T-helper 2 cell treated with Interferon-gamma antibody and Interleukin-4, amounts not matched to agents 5 μg/mL and 100 μg/mL, for 36 hours (primary cell): ENCODE measurements around the gene SRPK2.
"Not testable (repeated sequence)": the region's sequence is repeated elsewhere in the genome, so short reads cannot be mapped to it uniquely, and the experiment has no call there.

Experiments
- DNase-seq: peaks from one replicate; pipeline ENCODE4 v3.0.0; 2021; ENCODE audit warnings: low spot score
- H3K27ac Mint-ChIP-seq: one replicate; pipeline ENCODE4 v1.8.0; 2021; ENCODE audit warnings: mild to moderate bottlenecking, mixed read lengths
- H3K27me3 Mint-ChIP-seq: one replicate; pipeline ENCODE4 v1.8.0; 2021; ENCODE audit warnings: low read depth, mixed read lengths
- H3K36me3 Mint-ChIP-seq: one replicate; pipeline ENCODE4 v1.8.0; 2021; ENCODE audit warnings: low read depth, mixed read lengths
- H3K4me1 Mint-ChIP-seq: one replicate; pipeline ENCODE4 v1.8.0; 2021; ENCODE audit warnings: low read depth, mixed read lengths
- H3K4me3 Mint-ChIP-seq: one replicate; pipeline ENCODE4 v1.8.0; 2022; ENCODE audit warnings: mild to moderate bottlenecking, moderate library complexity, mixed read lengths
- H3K9me3 Mint-ChIP-seq: one replicate; pipeline ENCODE4 v1.8.0; 2021; ENCODE audit warnings: mixed read lengths

SRPK2 gene

DNA sequence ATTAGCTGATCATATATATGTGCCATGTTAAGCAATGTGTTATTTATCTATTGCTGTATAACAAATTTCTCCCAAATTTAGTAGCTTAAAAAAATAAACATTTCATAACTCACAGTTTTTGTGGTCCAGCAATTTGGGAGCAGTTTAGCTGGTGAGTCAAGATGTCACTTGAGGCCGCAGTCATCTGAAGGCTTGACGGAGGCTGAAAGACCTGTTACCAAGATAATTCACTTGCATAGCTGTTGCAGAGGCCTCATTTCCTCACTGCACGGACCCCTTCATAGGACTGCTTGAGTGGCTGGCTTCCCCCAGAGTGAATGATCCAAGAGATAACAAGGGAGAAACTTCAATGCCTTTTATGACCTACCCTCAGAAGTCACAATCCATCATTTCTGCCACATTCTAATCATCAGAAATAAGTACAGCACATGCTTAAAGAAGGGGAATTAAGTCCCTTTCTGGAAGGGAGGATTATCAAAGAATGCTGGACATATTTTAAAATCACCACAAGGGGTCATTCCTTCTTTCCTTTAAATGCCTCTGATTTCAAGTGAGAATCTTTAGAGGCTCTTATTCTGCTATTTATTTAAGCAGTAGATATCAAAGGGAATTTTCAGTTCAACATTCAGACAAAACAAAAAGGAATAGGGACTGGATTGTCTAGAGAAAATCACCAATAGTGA, 10.5 kb upstream of the SRPK2 start:
- Mint-ChIP-seq H3K36me3 (no peaks in the 10 kb centered on the region), H3K4me1 (peaks cover 4% of the 10 kb centered on the region), H3K9me3 (no peaks in the 10 kb centered on the region), H3K27me3 (no peaks in the 10 kb centered on the region), H3K4me3 (no peak overlapping the region), H3K27ac (no peak overlapping the region)
- no peak for DNase-seq

- H3K4me3 Mint-ChIP-seq, result no peak overlapping the region
- no peaks in the 10 kb centered on the region for H3K9me3 Mint-ChIP-seq
- no peak for DNase-seq
- H3K36me3 Mint-ChIP-seq, result no peaks in the 10 kb centered on the region
- H3K4me1 Mint-ChIP-seq, result peaks cover 6% of the 10 kb centered on the region
- no peak overlapping the region for H3K27ac Mint-ChIP-seq
- no peaks in the 10 kb centered on the region for H3K27me3 Mint-ChIP-seq
Observed at GRCh38 chr7:105396566-105396965, 7.8 kb upstream of the SRPK2 start.

GRCh38 chr7:105391429-105391828, 2.7 kb upstream of the SRPK2 start:
- DNase-seq, result no peak
- Mint-ChIP-seq H3K36me3 (no peaks in the 10 kb centered on the region), H3K9me3 (no peaks in the 10 kb centered on the region), H3K4me3 (no peak overlapping the region), H3K27ac (no peak overlapping the region), H3K27me3 (peaks cover 2% of the 10 kb centered on the region), H3K4me1 (peaks cover 19% of the 10 kb centered on the region)

GRCh38 chr7:105389889-105390288, 1.2 kb upstream of the SRPK2 start:
- peak overlapping the region; percentile 98 for H3K4me3 Mint-ChIP-seq

GRCh38 chr7:105389088-105389650, 448 bp upstream of the SRPK2 start:
- Mint-ChIP-seq H3K9me3 (no peaks in the 10 kb centered on the region), H3K4me1 (peaks cover 22% of the 10 kb centered on the region), H3K27me3 (peaks cover 2% of the 10 kb centered on the region), H3K4me3 (peak overlapping the region; percentile 98), H3K36me3 (peaks cover 7% of the 10 kb centered on the region), H3K27ac (peak overlapping the region; percentile 95)
- DNase-seq, result peak; percentile 22

More at GRCh38 chr7:105389889-105390288, 1.2 kb upstream of the SRPK2 start:
- peak overlapping the region; percentile 8 for H3K27ac Mint-ChIP-seq
- H3K27me3 Mint-ChIP-seq, result peaks cover 2% of the 10 kb centered on the region
- H3K36me3 Mint-ChIP-seq, result peaks cover 4% of the 10 kb centered on the region
- peaks cover 19% of the 10 kb centered on the region for H3K4me1 Mint-ChIP-seq
- H3K9me3 Mint-ChIP-seq, result no peaks in the 10 kb centered on the region
- no peak for DNase-seq

- H3K27ac Mint-ChIP-seq, result peak overlapping the region; percentile 84
- peak; percentile 40 for DNase-seq
- peak overlapping the region; percentile 91 for H3K4me3 Mint-ChIP-seq
- peaks cover 2% of the 10 kb centered on the region for H3K27me3 Mint-ChIP-seq
- H3K4me1 Mint-ChIP-seq, result peaks cover 21% of the 10 kb centered on the region
- no peaks in the 10 kb centered on the region for H3K9me3 Mint-ChIP-seq
- H3K36me3 Mint-ChIP-seq, result peaks cover 7% of the 10 kb centered on the region
Observed at GRCh38 chr7:105387508-105388355, 989 bp downstream of the SRPK2 start.

DNA sequence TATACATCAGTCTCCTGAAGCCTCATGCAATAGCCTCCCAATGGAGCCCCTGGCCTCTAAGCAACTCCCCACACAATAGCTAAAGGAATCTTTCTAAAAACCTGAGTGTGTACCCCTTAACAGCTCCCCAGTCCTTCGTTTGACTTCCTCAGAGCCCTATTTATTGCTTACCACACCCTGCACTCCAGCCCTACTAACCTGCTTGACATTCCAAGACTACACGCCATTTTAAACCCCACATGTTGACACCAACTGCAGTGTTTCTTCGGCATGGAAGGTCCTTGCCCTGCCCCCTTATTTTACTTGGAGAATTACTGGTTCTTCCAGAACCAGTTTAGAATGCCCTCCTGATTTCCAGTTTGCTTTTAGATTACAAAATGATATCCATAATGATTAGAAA, 10.8 kb downstream of the SRPK2 start:
- no peak overlapping the region for H3K4me3 Mint-ChIP-seq
- no peak for DNase-seq
- no peaks in the 10 kb centered on the region for H3K9me3 Mint-ChIP-seq
- peaks cover 2% of the 10 kb centered on the region for H3K36me3 Mint-ChIP-seq
- peaks cover 11% of the 10 kb centered on the region for H3K4me1 Mint-ChIP-seq
- no peak overlapping the region for H3K27ac Mint-ChIP-seq
- H3K27me3 Mint-ChIP-seq, result no peaks in the 10 kb centered on the region

DNA sequence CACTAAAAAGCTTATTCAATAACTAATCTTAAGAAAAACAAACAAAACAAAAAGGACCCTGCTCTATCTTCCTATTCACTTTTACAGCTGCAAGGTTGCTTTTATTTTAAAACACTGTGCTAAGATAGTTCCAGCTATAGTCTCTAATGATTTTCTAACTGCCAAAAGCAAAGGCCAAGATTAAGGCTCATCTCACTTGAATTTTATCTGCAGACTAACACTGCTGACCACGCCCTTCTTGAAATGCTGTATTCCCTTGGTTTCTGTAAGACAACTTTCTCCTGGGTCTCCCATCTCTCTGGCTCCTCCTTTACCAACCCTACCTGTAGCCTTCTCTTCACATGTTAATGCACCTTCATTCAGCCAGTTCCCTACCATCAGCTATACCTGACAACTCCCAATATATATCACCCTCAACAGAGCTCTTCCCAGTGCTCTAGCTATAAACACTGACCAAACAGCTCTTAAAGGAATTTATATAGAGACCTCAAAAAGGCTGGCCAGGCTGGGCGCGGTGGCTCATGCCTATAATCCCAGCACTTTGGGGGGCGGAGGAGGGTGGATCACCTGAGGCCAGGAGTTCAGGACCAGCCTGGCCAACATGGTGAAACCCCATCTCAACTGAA, 11.7 kb downstream of the SRPK2 start:
- Mint-ChIP-seq H3K9me3 (no peaks in the 10 kb centered on the region), H3K4me1 (peaks cover 11% of the 10 kb centered on the region), H3K27me3 (no peaks in the 10 kb centered on the region), H3K36me3 (peaks cover 2% of the 10 kb centered on the region), H3K4me3 (no peak overlapping the region), H3K27ac (no peak overlapping the region)
- DNase-seq, result no peak

GRCh38 chr7:105369944-105370343, 18.8 kb downstream of the SRPK2 start:
- H3K4me1 Mint-ChIP-seq, result peaks cover 7% of the 10 kb centered on the region
- no peak overlapping the region for H3K27ac Mint-ChIP-seq
- no peak overlapping the region for H3K4me3 Mint-ChIP-seq
- H3K27me3 Mint-ChIP-seq, result no peaks in the 10 kb centered on the region
- H3K36me3 Mint-ChIP-seq, result peaks cover 5% of the 10 kb centered on the region
- H3K9me3 Mint-ChIP-seq, result no peaks in the 10 kb centered on the region
- no peak for DNase-seq

DNA sequence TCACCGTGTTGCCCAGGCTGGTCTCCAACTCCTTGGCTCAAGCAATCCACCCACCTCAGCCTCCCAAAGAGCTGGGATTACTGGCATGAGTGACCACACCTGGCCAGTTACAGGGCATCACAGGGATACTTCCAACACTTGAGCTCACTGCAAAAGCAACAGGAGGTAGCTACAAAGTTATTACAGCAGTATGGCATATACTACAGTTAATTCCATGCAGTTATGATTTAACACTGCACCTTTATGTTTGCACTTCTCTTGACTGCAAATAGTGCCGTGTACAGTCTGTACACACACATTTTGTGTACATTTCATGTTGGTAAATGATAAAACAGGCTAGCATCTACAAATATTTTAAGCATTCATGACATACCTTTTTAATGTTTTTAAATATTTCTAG, 21.3 kb downstream of the SRPK2 start:
- no peak overlapping the region for H3K27ac Mint-ChIP-seq
- H3K4me1 Mint-ChIP-seq, result peaks cover 8% of the 10 kb centered on the region
- DNase-seq, result no peak
- H3K27me3 Mint-ChIP-seq, result no peaks in the 10 kb centered on the region
- peaks cover 4% of the 10 kb centered on the region for H3K9me3 Mint-ChIP-seq
- no peak overlapping the region for H3K4me3 Mint-ChIP-seq
- peaks cover 14% of the 10 kb centered on the region for H3K36me3 Mint-ChIP-seq

DNA sequence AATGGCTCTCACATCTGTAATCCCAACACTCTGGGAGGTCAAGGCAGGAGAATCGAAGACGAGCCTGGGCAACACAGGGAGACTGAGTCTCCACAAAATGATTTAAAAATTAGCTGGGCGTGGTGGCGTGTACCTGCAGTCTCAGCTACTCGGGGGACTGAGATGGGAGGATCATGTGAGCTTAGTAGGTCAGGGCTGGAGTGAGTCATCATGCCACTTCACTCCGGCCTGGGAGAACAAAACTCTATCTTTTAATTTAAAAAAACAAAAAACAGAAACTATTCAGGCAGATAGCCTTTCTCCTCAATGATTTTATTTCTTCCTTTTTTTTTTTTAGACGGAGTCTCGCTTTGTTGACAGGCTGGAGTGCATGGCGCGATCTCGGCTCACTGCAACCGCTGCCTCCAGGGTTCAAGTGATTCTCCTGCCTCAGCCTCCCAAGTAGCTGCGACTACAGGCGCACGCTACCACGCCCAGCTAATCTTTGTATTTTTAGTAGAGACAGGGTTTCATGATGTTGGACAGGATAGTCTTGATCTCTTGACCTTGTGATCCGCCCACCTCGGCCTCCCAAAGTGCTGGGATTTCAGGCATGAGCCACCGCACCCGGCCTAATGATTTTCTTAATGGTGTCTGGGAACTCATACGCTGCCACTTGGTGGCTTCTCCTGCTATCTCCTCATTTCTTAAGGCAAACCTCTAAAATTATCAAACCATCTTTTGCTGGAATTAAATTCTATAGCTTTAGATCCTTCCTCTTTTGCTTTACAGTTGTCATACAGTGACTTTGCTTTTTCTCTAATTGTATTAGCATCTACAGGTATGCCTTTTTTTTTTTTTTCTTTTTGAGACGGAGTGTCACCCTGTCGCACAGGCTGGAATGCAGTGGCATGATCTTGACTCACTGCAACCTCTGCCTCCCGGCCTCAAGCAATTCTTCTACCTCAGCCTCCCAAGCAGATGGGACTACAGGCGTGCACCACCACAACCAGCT, 22.9 kb downstream of the SRPK2 start:
- Mint-ChIP-seq H3K27ac (no peak overlapping the region), H3K9me3 (peaks cover 11% of the 10 kb centered on the region), H3K4me1 (peaks cover 15% of the 10 kb centered on the region), H3K4me3 (no peak overlapping the region), H3K36me3 (peaks cover 28% of the 10 kb centered on the region), H3K27me3 (no peaks in the 10 kb centered on the region)
- DNase-seq, result no peak

DNA sequence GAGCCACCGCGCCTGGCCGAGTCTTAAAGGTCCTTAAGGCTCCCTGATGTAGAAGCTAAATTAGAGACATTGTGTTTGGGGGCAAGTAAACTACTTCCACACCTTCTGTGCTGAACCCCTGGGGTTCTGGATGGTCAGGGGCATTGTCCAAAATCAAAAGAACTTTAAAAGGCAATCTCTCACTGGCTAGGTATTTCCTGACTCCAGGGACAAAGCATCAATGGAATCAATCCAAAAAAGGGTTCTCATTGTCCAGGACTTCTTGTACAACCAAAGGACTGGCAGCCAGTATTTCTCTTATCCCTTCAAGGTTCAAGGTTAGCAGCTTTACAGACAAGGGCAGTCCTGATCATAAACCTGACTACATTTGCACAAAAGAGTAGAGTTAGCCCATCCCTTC, 24.0 kb downstream of the SRPK2 start:
- DNase-seq, result no peak
- Mint-ChIP-seq H3K27ac (no peak overlapping the region), H3K27me3 (no peaks in the 10 kb centered on the region), H3K36me3 (peaks cover 37% of the 10 kb centered on the region), H3K9me3 (peaks cover 11% of the 10 kb centered on the region), H3K4me3 (no peak overlapping the region), H3K4me1 (peaks cover 17% of the 10 kb centered on the region)

DNA sequence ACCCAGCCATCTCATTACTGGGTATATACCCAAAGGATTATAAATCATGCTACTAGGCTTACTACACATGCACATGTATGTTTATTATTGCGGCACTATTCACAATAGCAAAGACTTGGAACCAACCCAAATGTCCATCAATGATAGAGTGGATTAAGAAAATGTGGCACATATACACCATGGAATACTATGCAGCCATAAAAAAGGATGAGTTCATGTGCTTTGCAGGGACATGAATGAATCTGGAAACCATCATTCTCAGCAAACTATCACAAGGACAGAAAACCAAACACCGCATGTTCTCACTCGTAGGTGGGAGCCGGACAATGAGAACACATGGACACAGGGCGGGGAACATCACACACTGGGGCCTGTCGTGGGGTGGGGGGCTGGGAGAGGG, 25.1 kb downstream of the SRPK2 start:
- not testable (repeated sequence) for DNase-seq, H3K27ac Mint-ChIP-seq, H3K27me3 Mint-ChIP-seq, H3K4me3 Mint-ChIP-seq
- peaks cover 37% of the 10 kb centered on the region for H3K36me3 Mint-ChIP-seq
- peaks cover 18% of the 10 kb centered on the region for H3K4me1 Mint-ChIP-seq
- peaks cover 11% of the 10 kb centered on the region for H3K9me3 Mint-ChIP-seq
